T-helper 2 cell treated with Interferon-gamma antibody and Interleukin-4, amounts not matched to agents 5 μg/mL and 100 μg/mL, for 36 hours (primary cell): ENCODE results near the gene THOC2.

ENCODE experiments used
- DNase-seq: peaks from one replicate; pipeline ENCODE4 v3.0.0; 2021; ENCODE audit warnings: low spot score
- H3K27ac Mint-ChIP-seq: one replicate; pipeline ENCODE4 v1.8.0; 2021; ENCODE audit warnings: mild to moderate bottlenecking, mixed read lengths
- H3K27me3 Mint-ChIP-seq: one replicate; pipeline ENCODE4 v1.8.0; 2021; ENCODE audit warnings: low read depth, mixed read lengths
- H3K36me3 Mint-ChIP-seq: one replicate; pipeline ENCODE4 v1.8.0; 2021; ENCODE audit warnings: low read depth, mixed read lengths
- H3K4me1 Mint-ChIP-seq: one replicate; pipeline ENCODE4 v1.8.0; 2021; ENCODE audit warnings: low read depth, mixed read lengths
- H3K4me3 Mint-ChIP-seq: one replicate; pipeline ENCODE4 v1.8.0; 2022; ENCODE audit warnings: mild to moderate bottlenecking, moderate library complexity, mixed read lengths
- H3K9me3 Mint-ChIP-seq: one replicate; pipeline ENCODE4 v1.8.0; 2021; ENCODE audit warnings: mixed read lengths

Gene THOC2

DNA sequence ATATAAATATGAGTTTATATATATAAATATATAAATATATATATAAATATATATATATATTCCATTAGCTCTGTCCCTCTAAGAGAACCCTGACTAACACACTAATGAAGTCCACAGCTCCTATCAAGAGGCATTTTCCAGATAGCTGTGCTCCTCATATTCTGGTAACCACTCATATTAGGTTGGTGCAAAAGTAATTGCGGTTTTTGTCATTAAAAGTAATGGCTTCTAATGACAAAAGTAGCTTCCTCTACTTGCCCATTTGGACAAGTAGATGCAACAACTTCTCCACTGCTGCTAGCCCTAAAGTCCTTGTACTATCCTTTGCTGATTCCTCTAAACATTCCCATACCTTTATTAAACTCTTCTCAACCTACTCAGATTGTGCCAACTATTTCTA lies 182.0 kb downstream of the THOC2 start:
- H3K27ac Mint-ChIP-seq, result no peak overlapping the region
- no peaks in the 10 kb centered on the region for H3K9me3 Mint-ChIP-seq
- no peaks in the 10 kb centered on the region for H3K4me1 Mint-ChIP-seq

More for the DNA sequence above, 182.0 kb downstream of the THOC2 start:
- Mint-ChIP-seq H3K27me3 (no peaks in the 10 kb centered on the region), H3K36me3 (no peaks in the 10 kb centered on the region), H3K4me3 (no peak overlapping the region)
- DNase-seq, result no peak
